ENCODE measurements around the gene NCKAP1. TPM values are rescaled to one million over a fixed set of nuclear protein-coding genes. Genes with fewer than 3 reads are reported as not detected.

The NCKAP1 gene
- total and polyA plus RNA-seq, 2 experiments from 2014 or later: 54.5 to 216 TPM

GRCh38 chr2:183014005-183014404 lies 24.3 kb downstream of the NCKAP1 start:
- Histone ChIP-seq H4K20me1 (ENCODE audit: insufficient read depth, poor library complexity, severe bottlenecking) (peaks cover 96% of the 10 kb centered on the region), H3K4me3 (no peak overlapping the region), H3K27me3 (no peaks in the 10 kb centered on the region), H3K27ac (no peak overlapping the region), H2AFZ (no peak overlapping the region), H3K36me3 (replicated peaks; ENCODE audit: insufficient read depth, low read depth) (no peaks in the 10 kb centered on the region), H3K9me3 (ENCODE audit: low read depth) (no peaks in the 10 kb centered on the region), H3K4me2 (no peak overlapping the region), H3K4me1 (ENCODE audit: insufficient read depth) (no peaks in the 10 kb centered on the region), H3K79me2 (peaks cover 100% of the 10 kb centered on the region), H3K9me2 (replicated peaks; ENCODE audit: insufficient read depth) (no peaks in the 10 kb centered on the region)
- no peak for DNase-seq (ENCODE audit: low spot score)
- 98% methylated on average over 2 of the region's 2 CpGs for WGBS (ENCODE audit: low lambda C conversion rate, missing lambda C conversion rate)
- TF ChIP-seq EZH2phosphoT487 (IDR thresholded peaks at IDR 0.05; ENCODE audit: low read depth, severe bottlenecking, unreplicated experiment) (no peak), EZH2 (IDR thresholded peaks at IDR 0.05; ENCODE audit: borderline replicate concordance) (no peak)
- TF ChIP-seq, protein P1, sequence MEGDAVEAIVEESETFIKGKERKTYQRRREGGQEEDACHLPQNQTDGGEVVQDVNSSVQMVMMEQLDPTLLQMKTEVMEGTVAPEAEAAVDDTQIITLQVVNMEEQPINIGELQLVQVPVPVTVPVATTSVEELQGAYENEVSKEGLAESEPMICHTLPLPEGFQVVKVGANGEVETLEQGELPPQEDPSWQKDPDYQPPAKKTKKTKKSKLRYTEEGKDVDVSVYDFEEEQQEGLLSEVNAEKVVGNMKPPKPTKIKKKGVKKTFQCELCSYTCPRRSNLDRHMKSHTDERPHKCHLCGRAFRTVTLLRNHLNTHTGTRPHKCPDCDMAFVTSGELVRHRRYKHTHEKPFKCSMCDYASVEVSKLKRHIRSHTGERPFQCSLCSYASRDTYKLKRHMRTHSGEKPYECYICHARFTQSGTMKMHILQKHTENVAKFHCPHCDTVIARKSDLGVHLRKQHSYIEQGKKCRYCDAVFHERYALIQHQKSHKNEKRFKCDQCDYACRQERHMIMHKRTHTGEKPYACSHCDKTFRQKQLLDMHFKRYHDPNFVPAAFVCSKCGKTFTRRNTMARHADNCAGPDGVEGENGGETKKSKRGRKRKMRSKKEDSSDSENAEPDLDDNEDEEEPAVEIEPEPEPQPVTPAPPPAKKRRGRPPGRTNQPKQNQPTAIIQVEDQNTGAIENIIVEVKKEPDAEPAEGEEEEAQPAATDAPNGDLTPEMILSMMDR (IDR thresholded peaks at IDR 0.05; ENCODE audit: poor library complexity): no peak

DNA sequence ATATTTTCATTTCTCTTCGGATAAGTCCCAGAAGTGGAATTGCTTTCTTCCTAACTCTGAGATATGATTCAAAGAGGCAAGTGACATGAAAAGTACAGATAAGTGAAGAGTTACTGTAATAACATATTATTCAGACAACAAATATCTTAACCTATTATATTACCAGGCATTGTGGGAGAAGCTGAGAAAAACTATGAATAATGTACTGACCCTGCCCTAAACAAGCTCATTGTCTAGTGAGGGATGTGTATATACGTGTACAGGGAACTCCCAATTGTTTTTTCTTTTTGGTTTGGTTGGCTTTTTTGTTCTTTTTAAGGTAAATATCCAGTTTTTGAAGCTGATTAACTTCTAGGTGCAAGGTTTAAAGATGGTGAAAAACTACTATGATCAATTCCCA lies 26.5 kb downstream of the NCKAP1 start:
- H3K4me3 ChIP-seq: no peak overlapping the region
- no peak for DNase-seq (ENCODE audit: low spot score)
- no peaks in the 10 kb centered on the region for H3K4me1 ChIP-seq (ENCODE audit: insufficient read depth)
- peaks cover 91% of the 10 kb centered on the region for H4K20me1 ChIP-seq (ENCODE audit: insufficient read depth, poor library complexity, severe bottlenecking)
- TF ChIP-seq EZH2phosphoT487 (IDR thresholded peaks at IDR 0.05; ENCODE audit: low read depth, severe bottlenecking, unreplicated experiment): no peak
- TF ChIP-seq, protein P1 (IDR thresholded peaks at IDR 0.05; ENCODE audit: poor library complexity): no peak
- no peak for TF ChIP-seq EZH2 (IDR thresholded peaks at IDR 0.05; ENCODE audit: borderline replicate concordance)
- H3K79me2 ChIP-seq: peaks cover 100% of the 10 kb centered on the region
- H3K36me3 ChIP-seq (replicated peaks; ENCODE audit: insufficient read depth, low read depth): no peaks in the 10 kb centered on the region
- H3K9me2 ChIP-seq (replicated peaks; ENCODE audit: insufficient read depth): no peaks in the 10 kb centered on the region
- H3K9me3 ChIP-seq (ENCODE audit: low read depth): no peaks in the 10 kb centered on the region
- no peak overlapping the region for H2AFZ ChIP-seq
- no peak overlapping the region for H3K27ac ChIP-seq
- WGBS (ENCODE audit: low lambda C conversion rate, missing lambda C conversion rate): 96% methylated on average over 2 of the region's 2 CpGs
- no peak overlapping the region for H3K4me2 ChIP-seq
- no peaks in the 10 kb centered on the region for H3K27me3 ChIP-seq

DNA sequence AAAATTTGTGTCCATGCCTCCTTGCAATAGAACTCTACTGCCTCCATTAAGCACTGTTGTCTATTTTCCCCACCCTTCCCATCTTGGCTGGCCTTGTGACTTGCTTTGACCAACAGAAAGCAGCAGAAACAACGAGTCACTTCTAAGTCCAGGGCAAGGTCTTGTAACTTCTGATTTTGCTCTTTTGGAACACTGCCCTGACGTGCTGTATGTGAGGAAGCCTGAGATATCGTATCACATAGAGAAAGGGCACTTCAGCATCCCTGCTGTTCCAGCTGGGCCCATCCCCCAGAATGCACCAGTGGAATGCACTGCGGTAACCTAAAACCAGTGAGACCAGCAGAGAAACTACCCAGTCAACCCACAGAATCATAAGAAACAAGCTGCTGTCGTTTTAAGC lies 28.1 kb downstream of the NCKAP1 start:
- Histone ChIP-seq H3K27me3 (no peaks in the 10 kb centered on the region), H3K36me3 (replicated peaks; ENCODE audit: insufficient read depth, low read depth) (no peaks in the 10 kb centered on the region), H3K9me2 (replicated peaks; ENCODE audit: insufficient read depth) (no peaks in the 10 kb centered on the region), H3K27ac (no peak overlapping the region), H4K20me1 (ENCODE audit: insufficient read depth, poor library complexity, severe bottlenecking) (peaks cover 91% of the 10 kb centered on the region), H3K4me2 (no peak overlapping the region), H3K79me2 (peaks cover 100% of the 10 kb centered on the region), H3K9me3 (ENCODE audit: low read depth) (no peaks in the 10 kb centered on the region), H2AFZ (no peak overlapping the region), H3K4me1 (ENCODE audit: insufficient read depth) (no peaks in the 10 kb centered on the region), H3K4me3 (no peak overlapping the region)
- TF ChIP-seq EZH2phosphoT487 (IDR thresholded peaks at IDR 0.05; ENCODE audit: low read depth, severe bottlenecking, unreplicated experiment): no peak
- TF ChIP-seq, protein P1 (IDR thresholded peaks at IDR 0.05; ENCODE audit: poor library complexity): no peak
- no peak for TF ChIP-seq EZH2 (IDR thresholded peaks at IDR 0.05; ENCODE audit: borderline replicate concordance)
- peak; percentile 10 for DNase-seq (ENCODE audit: low spot score)
- 63% methylated on average over 5 of the region's 5 CpGs for WGBS (ENCODE audit: low lambda C conversion rate, missing lambda C conversion rate)
